Testis (tissue), 2 donors: ENCODE measurements around the gene TBC1D7.

Experiments used
- CTCF ChIP-seq, 3 experiments: fragments of 450-650 bp in 2 of 3; fragments of 200-600 bp in 1 of 3; sonication (generic) in 1 of 3; IDR thresholded peaks; one replicate each; pipeline ENCODE4 v1.5.1; 2016 to 2019; ENCODE audit warnings: antibody characterized with exemption in 3 of 3, mild to moderate bottlenecking in 2 of 3, moderate library complexity in 1 of 3
- POLR2A ChIP-seq: fragments of 450-650 bp; IDR thresholded peaks from one replicate; pipeline ENCODE4 v1.6.1; 2017; ENCODE audit warnings: antibody characterized with exemption, mild to moderate bottlenecking, moderate library complexity

GRCh38 chr6:13359287-13359686, 30.9 kb upstream of the TBC1D7 start:
- TF ChIP-seq CTCF (IDR thresholded peaks at IDR 0.05), result no peak
- no peak for TF ChIP-seq POLR2A
